GM12864 (cell line): ENCODE results near the gene TNFSF8.

ENCODE experiments used
- DNase-seq: peaks from one replicate; pipeline ENCODE4 v3.0.0-alpha.2; 2011; ENCODE audit warnings: low read depth
- H3K4me3 ChIP-seq: 2 replicates; pipeline ENCODE4 v1.5.1; 2011; ENCODE audit warnings: mild to moderate bottlenecking, low read depth, low read length, control low read depth
- TF ChIP-seq, protein P1 (sequence below): IDR thresholded peaks from 2 replicates; pipeline ENCODE4 v1.5.1; 2011; ENCODE audit warnings: low read depth, mild to moderate bottlenecking, moderate library complexity, low read length, control low read depth, inconsistent platforms; ENCODE audit errors: missing control alignments

The TNFSF8 gene

DNA sequence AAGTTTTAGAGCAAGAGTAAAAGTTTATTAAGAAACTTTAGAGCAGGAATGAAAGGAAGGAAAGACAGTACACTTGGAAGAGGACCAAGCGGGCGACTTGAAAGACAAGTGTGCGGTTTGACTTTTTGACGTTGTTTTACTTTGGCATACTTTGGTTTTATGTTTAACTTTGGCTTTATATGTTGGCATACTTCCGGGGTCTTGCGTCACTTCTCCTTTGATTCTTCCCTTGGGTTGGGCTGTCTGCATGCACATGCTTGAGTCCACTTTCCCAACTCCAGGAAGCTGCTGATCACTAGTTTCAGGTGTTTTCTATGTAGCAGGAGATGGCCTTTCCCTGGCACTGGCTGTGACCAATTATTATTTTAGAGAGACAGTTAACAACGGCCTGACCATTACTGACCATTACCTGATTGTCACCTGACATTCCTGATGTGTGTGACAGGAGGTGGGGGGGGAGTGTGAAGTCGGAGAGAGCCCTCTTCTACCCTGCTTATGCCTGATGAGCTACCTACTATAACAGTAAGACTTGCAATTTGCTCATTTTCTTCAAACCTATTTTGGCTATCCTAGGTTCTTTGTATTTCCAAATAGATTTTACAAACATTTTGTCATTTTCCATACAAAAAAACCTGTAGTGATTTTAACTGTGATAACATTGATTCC, 45.5 kb downstream of the TNFSF8 start:
- TF ChIP-seq, protein P1, sequence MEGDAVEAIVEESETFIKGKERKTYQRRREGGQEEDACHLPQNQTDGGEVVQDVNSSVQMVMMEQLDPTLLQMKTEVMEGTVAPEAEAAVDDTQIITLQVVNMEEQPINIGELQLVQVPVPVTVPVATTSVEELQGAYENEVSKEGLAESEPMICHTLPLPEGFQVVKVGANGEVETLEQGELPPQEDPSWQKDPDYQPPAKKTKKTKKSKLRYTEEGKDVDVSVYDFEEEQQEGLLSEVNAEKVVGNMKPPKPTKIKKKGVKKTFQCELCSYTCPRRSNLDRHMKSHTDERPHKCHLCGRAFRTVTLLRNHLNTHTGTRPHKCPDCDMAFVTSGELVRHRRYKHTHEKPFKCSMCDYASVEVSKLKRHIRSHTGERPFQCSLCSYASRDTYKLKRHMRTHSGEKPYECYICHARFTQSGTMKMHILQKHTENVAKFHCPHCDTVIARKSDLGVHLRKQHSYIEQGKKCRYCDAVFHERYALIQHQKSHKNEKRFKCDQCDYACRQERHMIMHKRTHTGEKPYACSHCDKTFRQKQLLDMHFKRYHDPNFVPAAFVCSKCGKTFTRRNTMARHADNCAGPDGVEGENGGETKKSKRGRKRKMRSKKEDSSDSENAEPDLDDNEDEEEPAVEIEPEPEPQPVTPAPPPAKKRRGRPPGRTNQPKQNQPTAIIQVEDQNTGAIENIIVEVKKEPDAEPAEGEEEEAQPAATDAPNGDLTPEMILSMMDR = no peak
- H3K4me3 ChIP-seq = no peak overlapping the region
- DNase-seq = no peak

DNA sequence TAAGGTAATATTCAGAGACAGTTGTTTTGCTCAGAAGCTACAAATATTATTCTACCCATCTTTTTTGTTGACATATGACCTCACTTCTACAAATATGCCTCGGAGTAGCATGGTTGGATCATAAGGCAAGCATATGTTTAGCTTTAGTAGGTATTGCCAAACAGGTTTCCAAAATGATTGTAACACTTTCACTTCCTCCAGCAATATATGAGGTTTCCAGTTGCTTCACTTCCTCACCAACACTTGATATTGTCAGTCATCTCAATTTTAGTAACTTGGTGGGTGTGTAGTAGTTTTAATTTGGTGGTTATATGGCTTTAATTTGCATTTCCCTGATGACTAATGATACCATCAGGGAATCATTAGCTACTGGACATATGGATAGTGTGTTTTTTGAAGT, 46.7 kb downstream of the TNFSF8 start:
- TF ChIP-seq, protein P1 = no peak
- no peak for DNase-seq
- no peak overlapping the region for H3K4me3 ChIP-seq

DNA sequence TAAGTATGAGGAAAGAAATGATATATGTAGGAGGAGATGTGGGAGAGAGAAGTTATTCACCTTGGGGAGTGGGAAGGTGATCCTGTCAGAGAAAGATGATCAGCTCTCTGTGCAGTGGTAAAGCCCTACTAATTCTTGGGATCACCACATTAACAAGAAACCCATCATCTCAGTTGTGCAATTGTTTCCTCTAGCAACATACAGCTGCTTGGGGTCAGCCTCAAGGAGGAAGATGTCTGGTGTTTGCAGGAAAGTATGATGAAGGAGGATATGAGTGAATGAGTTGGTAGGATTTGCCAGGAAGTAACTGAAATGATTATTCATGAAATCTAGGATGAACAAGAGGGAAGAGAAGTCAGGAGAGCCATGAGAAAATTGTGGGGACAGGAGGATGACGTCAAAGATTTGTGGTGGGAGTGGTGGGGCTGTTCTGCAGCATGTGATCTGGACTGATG, 50.1 kb downstream of the TNFSF8 start:
- no peak overlapping the region for H3K4me3 ChIP-seq
- TF ChIP-seq, protein P1 = no peak
- DNase-seq = no peak

DNA sequence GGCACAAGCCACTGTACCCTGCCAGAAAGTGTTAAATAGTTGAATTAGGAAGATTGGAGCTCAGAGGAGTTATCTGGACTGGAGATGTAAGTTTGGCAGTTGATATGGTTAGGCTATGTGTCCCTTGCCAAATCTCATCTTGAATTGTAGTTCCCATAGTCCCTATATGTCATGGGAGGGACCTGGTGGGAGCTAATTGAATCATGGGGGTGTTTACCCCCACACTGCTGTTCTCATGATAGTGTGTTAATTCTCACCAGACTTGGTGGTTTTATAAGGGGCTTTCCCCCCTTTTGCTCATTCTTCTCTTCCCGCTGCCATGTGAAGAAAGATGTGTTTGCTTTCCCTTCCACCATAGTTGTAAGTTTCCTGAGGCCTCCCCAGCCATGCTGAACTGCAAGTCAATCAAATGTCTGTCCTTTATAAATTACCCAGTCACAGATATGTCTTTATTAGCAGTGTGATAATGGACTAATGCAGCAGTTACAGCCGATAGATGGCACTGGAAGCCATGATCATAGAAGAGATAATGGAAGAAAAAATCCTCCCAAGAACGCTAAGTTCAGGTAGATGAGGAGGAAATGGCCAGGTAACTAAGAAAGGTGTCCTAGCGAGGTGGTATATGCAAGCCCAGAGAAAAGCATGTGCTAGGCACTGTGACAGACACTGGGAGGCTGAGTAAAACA, 51.4 kb downstream of the TNFSF8 start:
- TF ChIP-seq, protein P1 = no peak
- DNase-seq = no peak
- H3K4me3 ChIP-seq = no peak overlapping the region

DNA sequence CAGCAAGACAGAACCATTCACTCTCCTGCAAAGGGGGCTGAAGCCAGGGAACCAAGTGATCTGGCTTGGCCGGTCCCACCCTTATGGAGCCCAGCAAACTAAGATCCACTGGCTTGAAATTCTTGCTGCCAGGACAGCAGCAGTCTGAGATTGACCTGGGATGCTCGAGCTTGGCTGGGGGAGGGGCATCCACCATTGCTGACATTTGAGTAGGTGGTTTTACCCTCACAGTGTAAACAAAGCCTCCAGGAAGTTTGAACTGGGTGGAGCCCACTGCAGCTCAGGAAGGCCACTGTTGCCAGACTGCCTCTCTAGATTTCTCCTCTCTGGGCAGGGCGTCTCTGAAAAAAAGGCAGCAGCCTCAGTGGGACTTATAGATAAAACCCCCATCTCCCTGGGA, 60.5 kb downstream of the TNFSF8 start:
- no peak for DNase-seq
- TF ChIP-seq, protein P1 = no peak
- no peak overlapping the region for H3K4me3 ChIP-seq

DNA sequence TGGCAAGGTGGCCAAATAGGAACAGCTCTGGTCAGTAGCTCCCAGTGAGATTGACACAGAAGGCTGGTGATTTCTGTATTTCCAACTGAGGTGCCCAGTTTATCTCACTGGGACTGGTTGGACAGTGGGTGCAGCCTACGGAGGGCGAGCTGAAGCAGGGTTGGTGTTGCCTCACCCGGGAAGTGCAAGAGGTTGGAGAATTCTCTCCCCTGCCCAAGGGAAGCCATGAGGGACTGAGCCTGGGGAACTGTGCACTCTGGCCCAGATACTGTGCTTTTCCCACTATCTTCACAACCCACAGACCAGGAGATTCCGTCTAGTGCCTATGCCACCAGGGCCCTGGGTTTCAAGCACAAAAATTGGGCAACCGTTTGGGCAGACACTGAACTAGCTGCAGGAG, 61.0 kb downstream of the TNFSF8 start:
- no peak overlapping the region for H3K4me3 ChIP-seq
- TF ChIP-seq, protein P1 = no peak
- DNase-seq = no peak

DNA sequence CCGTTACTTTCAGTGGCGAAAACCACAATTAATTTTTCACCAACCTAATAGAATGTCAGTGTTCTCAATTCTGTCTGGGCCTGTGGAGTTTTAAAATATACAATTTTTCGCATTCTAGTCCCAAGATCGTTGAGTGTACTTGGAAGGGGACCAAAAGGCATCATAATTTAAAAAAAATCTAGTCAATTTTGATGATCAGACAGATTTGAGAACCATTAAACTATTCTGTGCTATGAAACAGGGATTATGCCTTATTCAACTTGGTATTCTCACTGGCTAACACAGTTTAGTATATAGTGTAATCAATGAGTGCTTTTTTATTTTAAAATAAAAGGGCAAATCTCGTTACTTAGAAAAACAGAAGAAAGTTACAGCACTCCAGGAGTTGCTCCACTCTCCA, 63.1 kb downstream of the TNFSF8 start:
- TF ChIP-seq, protein P1 = no peak
- H3K4me3 ChIP-seq = no peak overlapping the region
- DNase-seq = no peak
